Activated CD4-positive, alpha-beta T cell treated with anti-CD3 and anti-CD28 coated beads for 48 hours (primary cell): ENCODE data around the gene INTS1.
A peak's percentile ranks its signal among the peaks of the same experiment; 100 is the strongest.

Experiments used
- DNase-seq: peaks from one replicate; pipeline ENCODE4 v3.0.0-alpha.2; 2020

INTS1 gene

GRCh38 chr7:1541431-1542162, 37.4 kb upstream of the INTS1 start:
- DNase-seq, result no peak

DNA sequence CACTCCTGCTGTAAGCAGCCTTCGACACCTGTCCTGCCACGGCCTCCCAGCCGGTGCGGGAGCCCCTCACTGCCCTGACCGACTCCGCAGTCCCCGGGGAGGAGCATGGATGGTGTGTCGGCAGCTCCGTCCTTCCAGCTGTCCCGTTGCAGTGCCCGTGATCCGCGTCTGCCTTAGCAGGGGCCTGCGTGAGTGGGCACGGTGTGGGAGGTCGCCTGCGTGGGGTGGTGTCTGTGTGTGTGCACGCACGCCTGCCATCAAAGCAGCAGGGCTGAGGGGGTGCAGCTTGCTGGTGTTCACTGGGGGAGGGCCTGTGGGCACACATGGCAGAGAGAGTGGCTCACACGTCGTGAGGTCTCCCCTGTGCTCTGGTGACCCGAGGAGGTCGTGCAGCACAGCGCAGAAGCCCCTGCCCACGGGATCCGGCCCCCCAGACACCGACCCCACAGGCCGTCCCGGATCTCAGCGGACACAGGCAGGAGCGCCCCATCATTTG, 36.6 kb upstream of the INTS1 start:
- no peak for DNase-seq

DNA sequence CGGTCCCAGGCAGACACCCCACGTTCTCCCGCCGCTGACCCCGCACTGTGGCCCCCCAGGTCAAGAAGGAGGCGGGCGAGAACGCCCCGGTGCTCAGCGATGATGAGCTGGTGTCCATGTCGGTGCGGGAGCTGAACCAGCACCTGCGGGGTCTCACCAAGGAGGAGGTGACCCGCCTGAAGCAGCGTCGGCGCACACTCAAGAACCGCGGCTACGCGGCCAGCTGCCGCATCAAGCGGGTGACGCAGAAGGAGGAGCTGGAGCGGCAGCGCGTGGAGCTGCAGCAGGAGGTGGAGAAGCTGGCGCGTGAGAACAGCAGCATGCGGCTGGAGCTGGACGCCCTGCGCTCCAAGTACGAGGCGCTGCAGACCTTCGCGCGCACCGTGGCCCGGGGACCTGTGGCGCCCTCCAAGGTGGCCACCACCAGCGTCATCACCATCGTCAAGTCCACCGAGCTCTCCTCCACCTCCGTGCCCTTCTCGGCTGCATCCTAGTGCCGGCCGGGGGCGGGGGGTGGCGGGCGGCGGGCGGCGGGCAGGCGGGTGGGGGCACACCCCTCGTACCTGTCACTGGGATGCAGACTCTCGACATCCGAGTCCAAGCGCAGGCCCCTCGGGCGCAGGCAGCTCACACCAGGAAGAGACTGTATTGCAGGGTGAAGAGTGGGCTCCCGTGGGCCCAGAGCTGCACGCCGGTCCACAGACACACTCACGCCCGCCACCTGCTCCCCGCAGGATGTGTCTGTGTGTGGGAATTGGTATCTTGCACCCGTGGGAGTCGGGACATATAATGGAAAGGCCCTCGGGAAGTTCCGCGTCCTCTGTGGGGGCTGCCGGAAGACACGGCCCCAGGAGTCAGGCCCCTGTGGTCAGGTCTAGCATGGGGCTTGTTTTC, 35.9 kb upstream of the INTS1 start:
- no peak for DNase-seq

DNA sequence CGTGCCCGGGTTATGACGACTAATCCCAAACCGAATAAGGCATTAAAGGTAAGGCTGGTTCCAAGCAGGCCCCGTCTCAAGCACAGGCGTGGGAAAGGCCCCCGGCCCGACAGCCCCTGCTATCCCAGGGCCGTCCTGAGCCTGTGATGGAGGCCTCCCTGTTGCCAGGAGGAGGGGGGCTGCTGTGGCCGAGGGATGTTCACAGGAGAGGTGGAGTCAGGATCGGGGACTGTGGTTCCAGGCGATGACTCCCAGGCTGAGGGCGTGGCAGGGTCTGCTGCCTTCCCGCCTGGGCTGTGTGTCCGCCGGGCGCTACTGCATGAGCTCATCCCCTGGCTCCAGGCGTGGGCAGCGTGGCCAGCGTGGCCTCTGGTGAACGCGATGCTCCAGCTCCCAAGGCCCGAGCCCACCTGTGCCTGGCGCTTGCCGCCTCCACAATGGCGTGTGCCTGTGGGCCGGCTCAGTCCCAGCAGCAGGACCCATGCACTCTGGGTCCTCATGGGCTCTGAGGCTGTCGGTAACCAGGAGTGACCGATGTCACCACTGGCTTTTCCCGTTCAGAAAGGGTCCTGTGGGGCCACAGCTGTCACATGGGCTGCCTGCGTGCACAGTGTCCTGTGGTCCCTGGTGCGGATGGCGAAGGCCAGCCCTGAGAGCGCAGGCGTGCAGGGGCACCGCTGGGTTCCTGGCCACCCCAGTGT, 35.1 kb upstream of the INTS1 start:
- DNase-seq, result no peak

- no peak for DNase-seq
Observed at GRCh38 chr7:1538544-1539180, 34.5 kb upstream of the INTS1 start.

GRCh38 chr7:1537535-1538412, 33.6 kb upstream of the INTS1 start:
- DNase-seq, result peak; percentile 39

DNA sequence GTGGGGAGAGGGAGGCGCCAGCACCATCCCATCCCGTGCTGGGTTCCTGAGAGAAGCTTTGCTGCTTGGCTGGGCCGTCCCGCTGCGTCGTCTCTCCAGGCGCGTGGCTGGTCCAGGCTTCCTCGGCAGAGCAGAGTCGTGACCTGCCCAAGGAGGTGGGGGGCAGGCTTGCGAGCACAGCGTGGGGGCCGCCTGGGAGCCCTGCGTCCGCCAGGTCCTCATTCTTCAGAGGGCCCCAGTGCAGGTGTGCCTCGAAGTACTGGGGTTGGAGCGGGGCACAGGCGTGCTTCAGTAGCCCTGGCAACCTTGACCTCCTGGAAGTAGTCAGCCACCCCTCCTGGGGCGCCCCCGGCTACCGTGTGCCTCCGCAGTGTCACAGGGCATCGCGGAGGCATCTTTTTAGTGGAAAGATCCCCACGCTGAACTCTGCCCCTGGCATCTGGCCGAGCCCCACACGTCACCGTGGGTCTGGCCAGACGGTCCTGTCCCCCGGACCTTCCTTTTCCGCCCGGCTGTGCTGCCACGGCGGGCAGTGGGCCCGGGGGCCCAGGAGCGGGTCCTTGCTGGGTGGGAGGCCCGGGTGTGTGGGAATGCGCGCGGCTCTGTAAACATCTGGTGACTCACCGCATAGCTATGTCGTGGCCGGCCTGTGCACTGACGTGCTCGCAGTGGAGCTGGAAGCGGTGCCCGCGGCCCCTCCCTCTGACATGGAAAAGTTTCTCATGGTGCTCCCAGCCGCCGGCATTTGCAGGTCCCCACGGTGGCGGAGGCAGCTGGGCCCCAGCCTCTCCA, 32.8 kb upstream of the INTS1 start:
- DNase-seq, result no peak

DNA sequence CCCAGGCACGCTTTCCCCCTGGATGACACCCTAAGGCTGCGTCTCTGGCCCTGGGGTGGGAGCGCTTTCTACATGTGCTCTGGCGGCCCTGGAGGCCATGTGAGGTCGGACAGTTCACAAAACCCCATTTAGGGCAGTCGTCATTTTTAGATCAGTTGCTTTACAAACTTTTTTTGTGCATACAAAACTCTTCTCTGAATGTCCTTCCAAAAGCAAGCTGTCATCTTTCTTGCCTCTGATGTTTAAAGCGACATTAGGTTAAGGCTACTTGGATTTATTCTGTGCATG, 32.2 kb upstream of the INTS1 start:
- DNase-seq, result no peak

GRCh38 chr7:1535701-1536454, 31.7 kb upstream of the INTS1 start:
- DNase-seq, result no peak

DNA sequence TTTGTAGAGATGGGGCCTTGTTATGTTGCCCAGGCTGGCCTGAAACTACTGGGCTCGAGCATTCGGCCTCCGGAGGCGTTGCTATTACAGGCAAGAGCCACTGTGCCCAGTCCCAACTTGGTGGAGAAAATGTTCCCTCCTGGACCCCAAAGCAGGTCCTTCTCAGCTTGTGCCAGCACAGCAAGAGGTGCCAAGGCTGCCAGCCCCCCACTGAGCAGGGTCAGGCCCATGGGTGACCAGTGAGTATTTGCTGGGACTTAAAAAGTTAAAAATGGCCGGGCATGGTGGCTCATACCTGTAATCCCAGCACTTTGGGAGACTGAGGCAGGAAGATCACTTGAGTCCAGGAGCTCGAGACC, 30.9 kb upstream of the INTS1 start:
- DNase-seq, result no peak

DNA sequence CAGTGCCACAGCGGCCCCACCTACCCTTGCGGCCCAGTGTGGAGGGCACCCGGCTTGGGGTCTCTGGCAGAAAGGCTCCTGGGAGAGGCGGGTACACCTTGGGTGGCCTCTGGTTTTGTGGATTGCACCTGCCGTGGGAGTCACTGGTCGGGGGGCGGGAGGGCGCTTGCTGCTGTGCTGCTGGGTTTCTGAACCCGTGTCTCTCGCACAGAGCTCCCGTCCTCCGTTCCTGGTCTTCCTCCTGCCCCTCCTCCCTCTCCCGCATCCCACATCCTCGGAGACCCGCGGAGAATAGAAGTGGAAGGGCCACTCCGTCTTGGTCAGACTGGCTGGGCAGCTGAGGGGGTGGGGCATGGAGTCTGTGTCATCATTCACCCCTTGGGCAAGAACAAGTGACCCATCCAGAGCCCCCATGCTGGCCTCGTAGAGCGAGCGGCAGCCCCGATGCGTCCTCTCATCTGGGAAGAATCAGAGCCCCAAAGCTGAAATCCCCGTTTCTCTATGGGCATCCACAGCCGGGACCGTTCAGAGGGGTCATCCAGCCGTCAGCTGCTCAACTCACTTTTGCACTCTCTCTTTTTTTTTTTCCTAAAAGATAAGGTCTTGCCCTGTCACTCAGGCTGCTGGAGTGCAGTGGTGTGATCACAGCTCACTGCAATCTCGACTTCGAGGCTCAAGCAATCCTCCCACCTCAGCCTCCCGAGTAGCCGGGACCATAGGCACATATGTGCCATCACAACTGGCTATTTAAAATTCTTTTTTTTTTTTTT, 30.3 kb upstream of the INTS1 start:
- no peak for DNase-seq

GRCh38 chr7:1533547-1534329, 29.5 kb upstream of the INTS1 start:
- peak; percentile 63 for DNase-seq

DNA sequence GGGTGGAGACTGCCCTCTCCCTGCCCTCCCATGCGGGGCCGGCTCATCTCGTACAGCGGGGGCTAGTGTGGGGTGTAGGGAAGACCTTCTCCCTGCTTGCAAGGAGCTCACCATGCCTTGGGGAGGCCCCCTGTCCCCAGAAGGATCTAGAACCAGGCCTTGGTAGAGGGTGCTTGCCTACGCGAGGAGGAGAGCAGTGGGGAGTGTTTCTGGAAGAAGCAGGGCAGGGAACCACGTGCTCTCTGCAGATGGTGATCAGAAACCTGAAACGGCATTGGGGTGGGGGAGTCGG, 29.0 kb upstream of the INTS1 start:
- DNase-seq, result no peak

GRCh38 chr7:1532456-1533254, 28.5 kb upstream of the INTS1 start:
- peak; percentile 69 for DNase-seq

- DNase-seq, result no peak
Observed at GRCh38 chr7:1531979-1532455, 27.8 kb upstream of the INTS1 start.

- DNase-seq, result peak; percentile 32
Observed at GRCh38 chr7:1531263-1531978, 27.2 kb upstream of the INTS1 start.

- DNase-seq, result no peak
Observed at GRCh38 chr7:1530946-1531262, 26.7 kb upstream of the INTS1 start.
